T-cell (primary cell): ENCODE data around the gene TBC1D14. TPM values are rescaled to one million over a fixed set of nuclear protein-coding genes. Genes with fewer than 3 reads are reported as not detected.

Experiments used
- ATAC-seq, 4 experiments: fragments of 200-7000 bp in 3 of 4; fragments of 150-1000 bp in 1 of 4; cut with Tn5 transposase; replicated peaks in 1 of 4; 1 replicate in 3 of 4; 2 replicates in 1 of 4; pipeline ENCODE4 v1.10.0; 2021; ENCODE audit warnings: moderate library complexity in 3 of 4, mild to moderate bottlenecking in 2 of 4, moderate number of reproducible peaks in 1 of 4
- CTCF ChIA-PET, 2 donors: fragments of 300-600 bp; sonication (Branson Sonifier 250); formaldehyde crosslinking; loops; one replicate each; lab custom pipeline; 2022; ENCODE audit warnings: antibody characterized with exemption in 2 of 2; lab: Charles Lee
- POLR2A ChIA-PET, 2 donors: fragments of 300-600 bp; sonication (Branson Sonifier 250); formaldehyde crosslinking; loops; one replicate each; lab custom pipeline; 2022; ENCODE audit warnings: antibody characterized with exemption in 2 of 2; lab: Charles Lee
- DNase-seq, 35 experiments: peaks; one replicate each; pipeline versions ENCODE4 v3.0.0 to v3.0.0-alpha.2; 2013 to 2023
- H3K27ac ChIP-seq: one replicate; pipeline ENCODE4 v1.5.1; 2013; ENCODE audit warnings: low read length
- H3K27me3 ChIP-seq, 2 experiments: replicated peaks in 1 of 2; 1 replicate in 1 of 2; 2 replicates in 1 of 2; pipeline versions ENCODE4 v1.6.1 to v1.7.0; 2013; ENCODE audit warnings: low read length in 1 of 2, mixed read lengths in 1 of 2; ENCODE audit not compliant: control insufficient read depth in 2 of 2, insufficient read depth in 2 of 2; ENCODE audit errors: extremely low read depth in 1 of 2
- H3K36me3 ChIP-seq, 2 donors: 1 replicate in 1 of 2; 2 replicates in 1 of 2; pipeline versions ENCODE4 v1.6.1 to v1.7.0; 2013; ENCODE audit warnings: low read length in 1 of 2; ENCODE audit not compliant: control insufficient read depth in 2 of 2, insufficient read depth in 1 of 2; ENCODE audit errors: extremely low read depth in 1 of 2
- H3K4me1 ChIP-seq, 2 experiments: 1 replicate in 1 of 2; 2 replicates in 1 of 2; pipeline versions ENCODE4 v1.6.1 to v1.7.0; 2013; ENCODE audit warnings: low read length in 2 of 2, mixed read lengths in 1 of 2; ENCODE audit not compliant: insufficient read depth in 2 of 2, control insufficient read depth in 1 of 2; ENCODE audit errors: extremely low read depth in 1 of 2
- H3K4me3 ChIP-seq, 2 donors: 1 replicate in 1 of 2; 2 replicates in 1 of 2; pipeline versions ENCODE4 v1.5.1 to v1.7.0; 2013; ENCODE audit warnings: mild to moderate bottlenecking in 2 of 2, low read length in 1 of 2, moderate library complexity in 1 of 2; ENCODE audit not compliant: control insufficient read depth in 1 of 2; ENCODE audit errors: extremely low read depth in 1 of 2
- H3K9me3 ChIP-seq: 2 replicates; pipeline ENCODE4 v1.7.0; 2013
- H3K27ac Mint-ChIP-seq, 2 donors: one replicate each; pipeline ENCODE4 v1.8.0; 2020 to 2021; ENCODE audit warnings: mild to moderate bottlenecking in 2 of 2, mixed read lengths in 2 of 2
- H3K27me3 Mint-ChIP-seq, 2 donors: one replicate each; pipeline ENCODE4 v1.8.0; 2021 to 2022; ENCODE audit warnings: mixed read lengths in 2 of 2
- H3K36me3 Mint-ChIP-seq: one replicate; pipeline ENCODE4 v1.8.0; 2021; ENCODE audit warnings: mixed read lengths
- H3K4me1 Mint-ChIP-seq, 3 donors: one replicate each; pipeline ENCODE4 v1.8.0; 2020 to 2022; ENCODE audit warnings: mixed read lengths in 3 of 3, mild to moderate bottlenecking in 1 of 3
- H3K4me3 Mint-ChIP-seq, 3 donors: one replicate each; pipeline ENCODE4 v1.8.0; 2020 to 2022; ENCODE audit warnings: mild to moderate bottlenecking in 3 of 3, mixed read lengths in 3 of 3, moderate library complexity in 3 of 3
- H3K9me3 Mint-ChIP-seq, 3 donors: one replicate each; pipeline ENCODE4 v1.8.0; 2020 to 2022; ENCODE audit warnings: mixed read lengths in 3 of 3
- WGBS: methylation state at CpG from one replicate; pipeline ENCODE4 v1.1.5; 2013; ENCODE audit warnings: missing lambda C conversion rate; ENCODE audit not compliant: insufficient coverage; 5-methylcytosine and 5-hydroxymethylcytosine counted together
- total RNA-seq, 35 experiments: library from RNA in 6 of 35; stranded (reverse) in 6 of 35; fragments of 120-200 nt in 1 of 35; gene quantifications; one replicate each; pipeline versions ENCODE4 v1.2.1 to v1.2.4 and lab custom pipeline; 2013 to 2026

TBC1D14 gene
- total RNA-seq, 5 donors from 2014 or later (not counting 1 experiment from before 2014, with no cell fraction given) = 44.2 to 73.8 (median 62.3) TPM

DNA sequence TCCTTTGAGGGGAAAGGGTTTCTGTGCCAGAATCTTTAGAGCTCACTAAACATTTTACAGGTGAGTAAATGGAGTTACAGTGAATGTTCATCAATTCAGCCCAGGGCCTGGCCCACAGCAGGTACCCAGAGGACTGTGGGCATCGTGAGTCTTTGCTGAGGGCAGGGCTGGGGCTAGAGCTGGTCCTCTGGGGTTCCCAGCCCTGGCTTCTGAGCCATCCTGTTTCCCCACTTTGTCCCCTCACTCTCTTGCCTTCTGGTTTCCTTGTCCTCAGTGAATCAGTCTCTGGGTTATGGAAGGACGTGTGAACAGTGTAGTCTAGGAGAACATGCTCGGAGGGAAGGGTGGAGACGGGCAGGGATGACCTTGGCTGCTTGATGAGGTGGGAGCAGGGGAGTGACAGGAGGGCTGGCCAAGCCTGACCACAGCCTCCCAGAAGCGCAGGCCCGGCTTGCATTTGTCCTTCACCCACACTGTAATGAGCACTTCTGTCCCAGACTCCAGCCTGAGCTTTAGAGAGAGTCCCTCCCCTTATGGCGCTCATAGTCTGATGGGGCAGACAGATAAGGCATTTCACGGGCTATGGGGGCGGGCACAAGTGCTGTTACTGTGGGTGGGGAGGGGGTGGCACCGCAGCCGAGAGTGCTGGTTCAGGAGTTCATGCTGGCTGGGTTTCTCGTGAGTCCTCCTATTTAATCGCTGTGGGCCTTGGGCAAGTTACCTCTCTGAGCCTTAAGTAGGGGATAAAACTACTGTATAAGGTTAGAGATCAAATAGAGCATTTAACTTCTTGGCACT is 17.3 kb downstream of the TBC1D14 start:
- Mint-ChIP-seq H3K27me3 (no peaks in the 10 kb centered on the region), H3K9me3 (no peaks in the 10 kb centered on the region), H3K4me1 (peaks cover 73 to 86% (median 86%) of the 10 kb centered on the region in 3 donors), H3K4me3 (peak overlapping the region; percentile 68 to 77 (median 72)), H3K27ac (peak overlapping the region; percentile 91 to 95), H3K36me3 (peaks cover 47% of the 10 kb centered on the region)
- WGBS = 13% methylated on average over 6 of the region's 13 CpGs
- Histone ChIP-seq H3K27me3 (no peaks in the 10 kb centered on the region), H3K9me3 (no peaks in the 10 kb centered on the region), H3K4me3 (peak overlapping the region; percentile 0 to 15), H3K27ac (peak overlapping the region; percentile 49), H3K4me1 (peaks cover 33 to 61% of the 10 kb centered on the region in 2 experiments), H3K36me3 (peaks cover 6 to 28% of the 10 kb centered on the region in 2 donors)
- ATAC-seq (peak; percentile 83 to 91 (median 88)), DNase-seq (peak in 33 of 35 experiments; percentile 38 to 74 (median 63))
- ChIA-PET POLR2A (interaction anchor here (0.6 to 1.0 kb wide), 4 partner anchors 10 to 140 kb away, joined by 3 to 5 read pairs (median 3); no protein-coding TSS in a partner anchor), CTCF (interaction anchor here (0.6 to 1.0 kb wide), 5 partner anchors 15 to 834 kb away, joined by 3 to 10 read pairs (median 4); partner anchors contain the start of gene TBC1D14 (in 1 of the 2))

DNA sequence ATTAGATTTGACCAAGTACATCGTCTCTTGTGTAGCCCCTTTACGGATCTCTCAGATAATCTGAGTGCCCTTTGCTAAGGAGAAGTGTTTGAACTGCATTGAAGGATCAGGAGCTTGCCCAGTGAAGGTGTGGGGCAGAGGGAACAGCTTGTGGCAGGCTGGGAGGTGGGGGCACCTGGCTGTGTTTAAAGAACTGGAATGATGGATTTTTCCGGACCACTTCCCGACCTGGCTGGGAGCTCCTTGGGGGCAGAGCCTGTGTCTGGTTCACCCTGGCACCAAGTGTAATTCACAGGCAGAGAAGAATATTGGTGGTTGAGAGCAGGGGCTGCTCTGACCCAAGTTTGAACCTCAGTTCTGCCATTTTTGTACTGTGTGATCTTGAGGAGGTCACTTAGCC is 18.5 kb downstream of the TBC1D14 start:
- no peak overlapping the region for H3K4me3 ChIP-seq

DNA sequence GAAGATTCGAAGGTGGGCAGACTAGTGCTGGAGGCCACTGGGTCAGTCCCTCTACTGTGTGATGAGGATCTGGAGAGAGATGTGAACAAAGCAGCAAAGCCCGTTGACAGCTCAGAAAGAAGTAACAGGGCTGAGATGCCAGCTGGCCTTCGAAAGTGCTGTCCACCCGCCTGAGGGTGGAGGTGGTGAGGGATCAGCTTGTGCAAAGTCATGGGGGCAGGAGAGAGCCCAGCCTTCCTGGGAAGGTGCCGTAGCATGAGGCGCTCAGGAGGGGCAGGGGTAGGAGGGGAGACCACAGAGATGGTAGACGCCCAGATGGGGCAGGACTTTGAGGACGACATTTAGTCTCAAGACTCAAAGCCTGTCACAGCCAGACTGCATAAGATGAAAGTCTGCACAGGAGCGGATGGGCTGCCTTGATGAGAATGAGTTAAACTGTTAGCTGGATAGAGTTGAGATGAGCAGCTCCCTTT is 19.7 kb downstream of the TBC1D14 start:
- Mint-ChIP-seq H3K4me3 (peak overlapping the region in 2 of 3 donors; percentile 46 to 77), H3K9me3 (no peaks in the 10 kb centered on the region), H3K27me3 (no peaks in the 10 kb centered on the region), H3K27ac (peak overlapping the region; percentile 10 to 75), H3K36me3 (peaks cover 51% of the 10 kb centered on the region), H3K4me1 (peaks cover 80 to 86% (median 82%) of the 10 kb centered on the region in 3 donors)
- ChIA-PET POLR2A (interaction anchor here in 1 of 2 donors (0.6 kb wide), 2 partner anchors 20 to 172 kb away, joined by 3 read pairs; no protein-coding TSS in a partner anchor), CTCF (no interaction called here)
- Histone ChIP-seq H3K4me1 (peaks cover 33 to 62% of the 10 kb centered on the region in 2 experiments), H3K27me3 (no peaks in the 10 kb centered on the region), H3K4me3 (no peak overlapping the region), H3K9me3 (no peaks in the 10 kb centered on the region), H3K27ac (no peak overlapping the region), H3K36me3 (peaks cover 2 to 17% of the 10 kb centered on the region in 2 donors)
- ATAC-seq = peak in 3 of 4 experiments; percentile 17 to 38 (median 19)
- DNase-seq = no peak
- 84% methylated on average over 8 of the region's 9 CpGs for WGBS

More for the DNA sequence above, 18.5 kb downstream of the TBC1D14 start:
- Mint-ChIP-seq H3K4me1 (peaks cover 68 to 83% (median 82%) of the 10 kb centered on the region in 3 donors), H3K27ac (peak overlapping the region; percentile 91 to 95), H3K4me3 (peak overlapping the region in 1 of 3 donors; percentile 77), H3K9me3 (no peaks in the 10 kb centered on the region), H3K27me3 (no peaks in the 10 kb centered on the region), H3K36me3 (peaks cover 51% of the 10 kb centered on the region)
- H3K27ac ChIP-seq = no peak overlapping the region
- peaks cover 33 to 66% of the 10 kb centered on the region in 2 experiments for H3K4me1 ChIP-seq
- no peaks in the 10 kb centered on the region for H3K9me3 ChIP-seq
- H3K36me3 ChIP-seq = peaks cover 6 to 27% of the 10 kb centered on the region in 2 donors
- ATAC-seq (no peak), DNase-seq (no peak)
- ChIA-PET CTCF (no interaction called here), POLR2A (no interaction called here)
- H3K27me3 ChIP-seq = no peaks in the 10 kb centered on the region
- 89% methylated on average over 2 of the region's 4 CpGs for WGBS

DNA sequence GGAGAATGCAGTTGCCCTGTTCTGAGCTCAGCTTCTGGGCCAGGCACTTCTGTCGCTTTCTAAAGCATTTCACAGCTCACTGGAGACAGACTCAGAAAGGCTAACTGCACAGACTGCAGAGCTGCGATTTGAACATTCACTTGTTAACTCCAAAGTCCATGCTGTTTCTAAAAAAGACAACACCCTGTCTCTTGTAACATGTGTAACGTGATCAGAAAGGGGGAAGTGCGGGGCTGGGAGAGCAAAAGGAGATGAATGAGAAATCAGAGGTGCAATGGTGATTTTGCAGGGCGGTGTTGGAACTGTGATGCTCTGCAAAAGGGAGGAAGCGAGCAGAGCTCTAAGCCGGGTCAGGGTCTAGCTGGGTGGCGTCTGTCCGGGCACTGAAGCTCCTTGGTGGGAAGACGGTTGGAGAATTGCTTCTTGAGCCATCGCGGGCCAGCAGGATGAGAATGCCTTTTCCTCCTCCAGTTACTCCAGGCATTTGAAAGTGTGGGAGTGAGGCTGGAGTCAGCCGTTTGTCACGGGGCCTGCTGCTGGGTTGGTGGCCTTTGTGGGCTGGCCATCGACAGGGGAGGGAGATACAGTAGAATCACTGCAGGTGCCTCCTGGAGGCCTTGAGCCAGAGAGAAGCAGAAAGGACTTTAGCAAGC is 20.3 kb downstream of the TBC1D14 start:
- H3K4me1 ChIP-seq = peaks cover 33 to 57% of the 10 kb centered on the region in 2 experiments
- WGBS = 76% methylated on average over 8 of the region's 15 CpGs
- no peak for ATAC-seq
- Mint-ChIP-seq H3K4me3 (peak overlapping the region in 2 of 3 donors; percentile 46 to 77), H3K4me1 (peaks cover 80 to 85% (median 82%) of the 10 kb centered on the region in 3 donors), H3K9me3 (no peaks in the 10 kb centered on the region), H3K27me3 (no peaks in the 10 kb centered on the region), H3K27ac (peak overlapping the region; percentile 47 to 75), H3K36me3 (peaks cover 46% of the 10 kb centered on the region)
- no peak overlapping the region for H3K4me3 ChIP-seq
- DNase-seq = no peak
- H3K9me3 ChIP-seq = no peaks in the 10 kb centered on the region
- ChIA-PET POLR2A (interaction anchor here in 1 of 2 donors (0.6 kb wide), 3 partner anchors 21 to 943 kb away, joined by 3 to 13 read pairs (median 3); no protein-coding TSS in a partner anchor), CTCF (interaction anchor here in 1 of 2 donors (0.6 kb wide), 1 partner anchor 8 kb away, joined by 3 read pairs; no protein-coding TSS in a partner anchor)
- H3K27me3 ChIP-seq = no peaks in the 10 kb centered on the region
- peaks cover 2 to 12% of the 10 kb centered on the region in 2 donors for H3K36me3 ChIP-seq
- no peak overlapping the region for H3K27ac ChIP-seq

DNA sequence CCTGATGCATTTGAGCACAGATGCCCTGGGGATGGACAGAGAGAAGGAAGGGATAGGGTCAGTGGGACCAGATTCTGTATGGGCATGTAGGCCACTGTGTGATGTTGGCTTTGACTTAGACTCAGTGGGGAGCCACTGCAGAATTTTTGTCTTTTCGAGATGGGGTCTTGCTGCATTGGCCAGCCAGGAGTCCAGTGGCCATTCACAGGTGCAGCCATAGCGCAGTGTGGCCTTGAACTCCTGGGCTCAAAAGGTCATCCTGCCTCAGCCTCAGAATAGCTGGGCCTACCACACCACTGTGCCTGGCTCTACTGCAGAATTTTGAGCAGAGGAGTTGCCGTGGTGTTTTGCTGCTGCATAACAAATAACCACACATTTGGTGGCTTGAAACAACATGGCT is 22.8 kb downstream of the TBC1D14 start:
- no peak for DNase-seq
- Histone ChIP-seq H3K4me3 (no peak overlapping the region), H3K27ac (no peak overlapping the region), H3K27me3 (no peaks in the 10 kb centered on the region), H3K4me1 (peaks cover 14 to 38% of the 10 kb centered on the region in 2 experiments), H3K9me3 (no peaks in the 10 kb centered on the region), H3K36me3 (peaks cover 4 to 14% of the 10 kb centered on the region in 2 donors)
- WGBS = 100% methylated on average over 3 of the region's 3 CpGs
- Mint-ChIP-seq H3K4me1 (peaks cover 73 to 79% (median 74%) of the 10 kb centered on the region in 3 donors), H3K9me3 (no peaks in the 10 kb centered on the region), H3K27me3 (no peaks in the 10 kb centered on the region), H3K27ac (no peak overlapping the region), H3K4me3 (no peak overlapping the region), H3K36me3 (peaks cover 38% of the 10 kb centered on the region)
- CTCF ChIA-PET = no interaction called here
- POLR2A ChIA-PET = interaction anchor here in 1 of 2 donors (0.7 kb wide), 1 partner anchor 164 kb away, joined by 6 read pairs; no protein-coding TSS in a partner anchor
- ATAC-seq = no peak

DNA sequence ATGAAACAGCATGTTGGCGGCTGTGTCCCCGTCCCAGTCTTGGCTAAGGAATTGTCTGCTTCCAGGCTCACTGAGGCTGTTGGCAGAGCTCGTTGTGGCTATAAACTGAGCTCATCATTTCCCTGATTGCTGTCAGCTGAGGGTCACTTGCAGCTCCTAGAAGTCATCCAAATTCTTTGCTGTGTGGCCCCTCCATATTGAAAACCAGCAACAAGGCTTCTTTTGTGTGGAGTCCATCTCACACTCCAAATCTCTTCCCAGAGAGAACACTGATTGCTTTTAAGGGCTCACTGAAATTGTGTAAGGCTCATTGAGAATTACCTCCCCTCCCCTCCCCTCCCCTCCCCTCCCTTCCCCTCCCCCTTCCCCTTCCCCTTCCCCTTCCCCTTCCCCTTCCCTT is 23.3 kb downstream of the TBC1D14 start:
- WGBS = 95% methylated on average over 3 of the region's 3 CpGs
- ChIA-PET POLR2A (no interaction called here), CTCF (no interaction called here)
- no peak for ATAC-seq
- H3K9me3 Mint-ChIP-seq = no peaks in the 10 kb centered on the region
- peaks cover 5 to 14% of the 10 kb centered on the region in 2 donors for H3K36me3 ChIP-seq
- peaks cover 10 to 38% of the 10 kb centered on the region in 2 experiments for H3K4me1 ChIP-seq
- no peak overlapping the region for H3K27ac ChIP-seq
- peaks cover 38% of the 10 kb centered on the region for H3K36me3 Mint-ChIP-seq
- no peak overlapping the region for H3K4me3 Mint-ChIP-seq
- peak overlapping the region in 1 of 2 donors; percentile 16 for H3K27ac Mint-ChIP-seq
- no peaks in the 10 kb centered on the region for H3K9me3 ChIP-seq
- H3K27me3 Mint-ChIP-seq = no peaks in the 10 kb centered on the region
- H3K4me1 Mint-ChIP-seq = peaks cover 73 to 79% (median 74%) of the 10 kb centered on the region in 3 donors
- no peak for DNase-seq
- no peaks in the 10 kb centered on the region for H3K27me3 ChIP-seq
- no peak overlapping the region for H3K4me3 ChIP-seq
